ENCODE results near the gene VWC2.

GRCh38 chr7:49771427-49772176, 1.8 kb upstream of the VWC2 start:
- TF ChIP-seq CTCF (IDR thresholded peaks at IDR 0.05) (no peak), YY1 (IDR thresholded peaks at IDR 0.05; ENCODE audit: low read depth) (no peak), GATA2 (CRISPR knock-in tag; IDR thresholded peaks at IDR 0.05) (no peak), FOXJ3 (CRISPR knock-in tag; IDR thresholded peaks at IDR 0.05) (no peak), POLR2AphosphoS5 (IDR thresholded peaks at IDR 0.05; ENCODE audit: low read depth, low read length) (no peak), EP300 (IDR thresholded peaks at IDR 0.05; ENCODE audit: borderline replicate concordance in 1 of 2, low read depth in 1 of 2, low read length in 1 of 2) (no peak), REST (IDR thresholded peaks at IDR 0.05; ENCODE audit: low read depth, low read length) (no peak), FOXM1 (IDR thresholded peaks at IDR 0.05; ENCODE audit: low read depth) (no peak), TCF12 (IDR thresholded peaks at IDR 0.05) (no peak), TEAD4 (IDR thresholded peaks at IDR 0.05; ENCODE audit: borderline replicate concordance, insufficient read depth) (no peak), MXI1 (IDR thresholded peaks at IDR 0.05; ENCODE audit: low read depth, low read length) (no peak), JUND (IDR thresholded peaks at IDR 0.05) (no peak), SMC3 (IDR thresholded peaks at IDR 0.05; ENCODE audit: low read depth, low read length) (no peak), RAD21 (IDR thresholded peaks at IDR 0.05; ENCODE audit: low read length) (no peak)
